ENCODE measurements around the gene FMO2. TPM values are rescaled to one million over a fixed set of nuclear protein-coding genes. Genes with fewer than 3 reads are reported as not detected.

FMO2 gene
- total and polyA plus RNA-seq, 2 experiments from 2014 or later: not detected

DNA sequence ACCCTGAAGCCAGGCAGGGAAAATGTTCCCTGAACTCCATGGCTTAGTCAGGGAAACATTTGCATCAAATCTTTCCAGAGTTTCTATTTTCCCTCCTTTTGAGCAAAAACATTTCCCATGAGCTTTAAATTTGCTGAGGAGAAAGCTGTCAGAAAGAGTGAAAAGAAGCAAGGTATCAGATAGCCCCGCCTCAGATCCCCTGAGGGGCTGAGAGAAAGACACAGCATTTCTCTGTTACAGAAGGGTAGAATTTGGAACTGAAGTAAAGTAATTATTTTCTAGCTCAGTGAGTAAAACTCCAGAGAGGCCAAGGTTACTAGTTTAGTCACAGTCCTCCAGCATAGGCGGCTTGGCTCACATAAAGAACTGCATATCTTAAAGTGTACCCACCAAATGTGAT, 73.8 kb downstream of the FMO2 start:
- H3K4me3 ChIP-seq: no peak overlapping the region
- in situ Hi-C loops (cut with MboI): no loop called here
- H3K9me3 ChIP-seq (ENCODE audit: low read depth): no peaks in the 10 kb centered on the region
- no peaks in the 10 kb centered on the region for H4K20me1 ChIP-seq (ENCODE audit: insufficient read depth)
- H3K9me2 ChIP-seq (ENCODE audit: insufficient read depth): no peaks in the 10 kb centered on the region
- H3K9ac ChIP-seq: no peak overlapping the region
- H3K27me3 ChIP-seq (replicated peaks; ENCODE audit: insufficient read depth): 0 out of 2 replicates have a peak, but pooled peaks cover 9% of the 10 kb centered on the region
- no peak overlapping the region for H3K4me2 ChIP-seq (ENCODE audit: unreplicated experiment)
- no peak overlapping the region for H3K27ac ChIP-seq
- H3K36me3 ChIP-seq (ENCODE audit: low read depth): no peaks in the 10 kb centered on the region
- TF ChIP-seq EZH2phosphoT487 (IDR thresholded peaks at IDR 0.05; ENCODE audit: insufficient read depth, low read depth) (no peak), EZH2 (IDR thresholded peaks at IDR 0.05; ENCODE audit: insufficient read depth, poor library complexity, severe bottlenecking) (no peak)
- DNase-seq: no peak
- H2AFZ ChIP-seq: no peak overlapping the region
- WGBS, 2 experiments (ENCODE audit: low coverage in 1 of 2, low lambda C conversion rate in 2 of 2, missing lambda C conversion rate in 2 of 2): 77% methylated on average over 2 of the region's 2 CpGs
- no peaks in the 10 kb centered on the region for H3F3A ChIP-seq (ENCODE audit: insufficient read depth)
- H3K4me1 ChIP-seq (ENCODE audit: insufficient read depth): no peaks in the 10 kb centered on the region; the same call in 1 of the 2 replicates
- H3K79me2 ChIP-seq (ENCODE audit: insufficient read depth): no peaks in the 10 kb centered on the region

Small RNA genes within 50 kb of the gene (small RNA-seq; reads per million reads assigned to genes)
- gene RF00019 (ENCODE audit: low read depth, low replicate concordance): not detected

Other genes with a start within 250 kb of the FMO2 start
- 0.25 TPM in 1 of 2 replicates, not detected in the other for gene MROH9, start 249.8 kb upstream of the FMO2 start, total RNA-seq (2014; rRNA removed; shearing (Covaris generic))
- gene MROH9, start 249.8 kb upstream of the FMO2 start, polyA plus RNA-seq (2016; fragmentation: Nextera tagmentation; extraction: Ambion mirVana): 0.16 TPM in 1 of 2 replicates, not detected in the other
- gene FMO3, start 94.4 kb upstream of the FMO2 start, total RNA-seq (2014; rRNA removed; shearing (Covaris generic)): not detected in 2 replicates
- not detected in 2 replicates for gene FMO3, start 94.4 kb upstream of the FMO2 start, polyA plus RNA-seq (2016; fragmentation: Nextera tagmentation; extraction: Ambion mirVana)
- gene FMO1, start 63.2 kb downstream of the FMO2 start, total RNA-seq (2014; rRNA removed; shearing (Covaris generic)): not detected in 2 replicates
- not detected in 2 replicates for gene FMO1, start 63.2 kb downstream of the FMO2 start, polyA plus RNA-seq (2016; fragmentation: Nextera tagmentation; extraction: Ambion mirVana)
- 1.6 and 1.7 TPM in 2 replicates for gene FMO4, start 128.9 kb downstream of the FMO2 start, total RNA-seq (2014; rRNA removed; shearing (Covaris generic))
- gene FMO4, start 128.9 kb downstream of the FMO2 start, polyA plus RNA-seq (2016; fragmentation: Nextera tagmentation; extraction: Ambion mirVana): 0.82 and 1.4 TPM in 2 replicates

Data from GM23248 (cell line).